Right atrium auricular region (tissue), 2 donors: ENCODE measurements around the gene ARL14EPL. TPM values are rescaled to one million over a fixed set of nuclear protein-coding genes. Genes with fewer than 3 reads are reported as not detected.

Experiments
- DNase-seq: peaks from one replicate; pipeline ENCODE4 v3.0.0-alpha.2; 2019; ENCODE audit warnings: low spot score
- H3K27ac ChIP-seq, 2 donors: fragments of 200-600 bp; sonication (generic); 1 replicate in 1 of 2; 2 replicates in 1 of 2; pipeline ENCODE4 v1.5.1; 2016 to 2019
- H3K27me3 ChIP-seq, 2 donors: fragments of 200-600 bp; sonication (generic); one replicate each; pipeline versions ENCODE4 v1.5.1 to v1.6.0; 2017 to 2019
- H3K36me3 ChIP-seq: fragments of 200-600 bp; sonication (generic); one replicate; pipeline ENCODE4 v1.5.1; 2016
- H3K4me1 ChIP-seq, 2 donors: fragments of 200-600 bp; sonication (generic); one replicate each; pipeline versions ENCODE4 v1.5.1 to v1.6.0; 2017 to 2019
- H3K4me3 ChIP-seq, 2 donors: fragments of 200-600 bp; sonication (generic); 1 replicate in 1 of 2; 2 replicates in 1 of 2; pipeline ENCODE4 v1.5.1; 2017 to 2019; ENCODE audit warnings: mild to moderate bottlenecking in 1 of 2, moderate library complexity in 1 of 2
- H3K9me3 ChIP-seq, 2 donors: fragments of 200-600 bp; sonication (generic); one replicate each; pipeline ENCODE4 v1.5.1; 2019
- CTCF ChIP-seq, 2 donors: fragments of 200-600 bp; sonication (generic); IDR thresholded peaks; one replicate each; pipeline ENCODE4 v1.5.1; 2019; ENCODE audit warnings: antibody characterized with exemption in 2 of 2
- total RNA-seq, 2 donors: library from RNA; depleted of rRNA; stranded (reverse); fragments of >200 nt; gene quantifications; one replicate each; pipeline ENCODE4 v1.1.0, GENCODE V29; 2016

The ARL14EPL gene
- total RNA-seq, 2 donors from 2014 or later = not detected

- Histone ChIP-seq H3K4me3 (no peak overlapping the region), H3K9me3 (no peaks in the 10 kb centered on the region), H3K4me1 (no peaks in the 10 kb centered on the region), H3K27me3 (no peaks in the 10 kb centered on the region), H3K36me3 (no peaks in the 10 kb centered on the region), H3K27ac (no peak overlapping the region)
- no peak for TF ChIP-seq CTCF (IDR thresholded peaks at IDR 0.05)
- DNase-seq = no peak
Observed at GRCh38 chr5:115995351-115995750, 36.9 kb upstream of the ARL14EPL start.

- Histone ChIP-seq H3K27ac (no peak overlapping the region), H3K4me1 (no peaks in the 10 kb centered on the region), H3K4me3 (no peak overlapping the region), H3K36me3 (no peaks in the 10 kb centered on the region), H3K27me3 (no peaks in the 10 kb centered on the region), H3K9me3 (no peaks in the 10 kb centered on the region)
- TF ChIP-seq CTCF (IDR thresholded peaks at IDR 0.05) = no peak
- DNase-seq = no peak
Observed at GRCh38 chr5:116002116-116002906, 30.0 kb upstream of the ARL14EPL start.

- Histone ChIP-seq H3K27me3 (no peaks in the 10 kb centered on the region), H3K9me3 (no peaks in the 10 kb centered on the region), H3K4me3 (no peak overlapping the region), H3K4me1 (no peaks in the 10 kb centered on the region), H3K27ac (no peak overlapping the region), H3K36me3 (no peaks in the 10 kb centered on the region)
- no peak for DNase-seq
- TF ChIP-seq CTCF (IDR thresholded peaks at IDR 0.05) = no peak
Observed at GRCh38 chr5:116004248-116004647, 28.0 kb upstream of the ARL14EPL start.

GRCh38 chr5:116009806-116010205 lies 22.5 kb upstream of the ARL14EPL start:
- no peak for TF ChIP-seq CTCF (IDR thresholded peaks at IDR 0.05)
- no peaks in the 10 kb centered on the region for H3K4me1 ChIP-seq
- no peaks in the 10 kb centered on the region for H3K27me3 ChIP-seq
- no peaks in the 10 kb centered on the region for H3K36me3 ChIP-seq
- H3K27ac ChIP-seq = no peak overlapping the region
- H3K4me3 ChIP-seq = no peak overlapping the region
- no peaks in the 10 kb centered on the region for H3K9me3 ChIP-seq
- DNase-seq = no peak

- Histone ChIP-seq H3K9me3 (no peaks in the 10 kb centered on the region), H3K27me3 (no peaks in the 10 kb centered on the region), H3K27ac (no peak overlapping the region), H3K36me3 (no peaks in the 10 kb centered on the region), H3K4me1 (no peaks in the 10 kb centered on the region), H3K4me3 (no peak overlapping the region)
- DNase-seq = no peak
- TF ChIP-seq CTCF (IDR thresholded peaks at IDR 0.05) = no peak
Observed at GRCh38 chr5:116011046-116011445, 21.2 kb upstream of the ARL14EPL start.
